Measurements from ENCODE around the gene ATF5.
A peak's percentile ranks its signal among the peaks of the same experiment; 100 is the strongest.

Gene ATF5

GRCh38 chr19:49929611-49930482, 842 bp downstream of the ATF5 start:
- peak overlapping the region; percentile 65 for H3K4me3 ChIP-seq (ENCODE audit: low read depth, low read length)
- no peak for TF ChIP-seq CTCF (IDR thresholded peaks at IDR 0.05; ENCODE audit: low read depth, low read length, missing control alignments)
- peak; percentile 91 for DNase-seq (ENCODE audit: low read depth)
- in situ Hi-C loops (cut with HindIII; ENCODE audit: low sequenced_read_pairs) = no loop called here

- DNase-seq (ENCODE audit: low read depth) = no peak
- in situ Hi-C loops (cut with HindIII; ENCODE audit: low sequenced_read_pairs) = no loop called here
- TF ChIP-seq CTCF (IDR thresholded peaks at IDR 0.05; ENCODE audit: low read depth, low read length, missing control alignments) = no peak
- H3K4me3 ChIP-seq (ENCODE audit: low read depth, low read length) = peak overlapping the region; percentile 65
Measured at GRCh38 chr19:49930483-49931011, 1.5 kb downstream of the ATF5 start.

- in situ Hi-C loops (cut with HindIII; ENCODE audit: low sequenced_read_pairs) = no loop called here
- no peak overlapping the region for H3K4me3 ChIP-seq (ENCODE audit: low read depth, low read length)
Measured at GRCh38 chr19:49931293-49932040, 2.5 kb downstream of the ATF5 start.

GRCh38 chr19:49932041-49932451, 3.0 kb downstream of the ATF5 start:
- no peak for TF ChIP-seq CTCF (IDR thresholded peaks at IDR 0.05; ENCODE audit: low read depth, low read length, missing control alignments)
- H3K4me3 ChIP-seq (ENCODE audit: low read depth, low read length) = no peak overlapping the region
- DNase-seq (ENCODE audit: low read depth) = no peak
- in situ Hi-C loops (cut with HindIII; ENCODE audit: low sequenced_read_pairs) = no loop called here

More at GRCh38 chr19:49931293-49932040, 2.5 kb downstream of the ATF5 start:
- no peak for TF ChIP-seq CTCF (IDR thresholded peaks at IDR 0.05; ENCODE audit: low read depth, low read length, missing control alignments)
- no peak for DNase-seq (ENCODE audit: low read depth)

GRCh38 chr19:49932731-49933131, 3.7 kb downstream of the ATF5 start:
- in situ Hi-C loops (cut with HindIII; ENCODE audit: low sequenced_read_pairs) = no loop called here
- no peak for DNase-seq (ENCODE audit: low read depth)
- no peak for TF ChIP-seq CTCF (IDR thresholded peaks at IDR 0.05; ENCODE audit: low read depth, low read length, missing control alignments)
- no peak overlapping the region for H3K4me3 ChIP-seq (ENCODE audit: low read depth, low read length)

GRCh38 chr19:49933643-49934042, 4.6 kb downstream of the ATF5 start:
- in situ Hi-C loops (cut with HindIII; ENCODE audit: low sequenced_read_pairs) = no loop called here
- no peak for DNase-seq (ENCODE audit: low read depth)
- no peak overlapping the region for H3K4me3 ChIP-seq (ENCODE audit: low read depth, low read length)
- no peak for TF ChIP-seq CTCF (IDR thresholded peaks at IDR 0.05; ENCODE audit: low read depth, low read length, missing control alignments)
